ENCODE measurements around the gene CDH15.

CDH15 gene

DNA sequence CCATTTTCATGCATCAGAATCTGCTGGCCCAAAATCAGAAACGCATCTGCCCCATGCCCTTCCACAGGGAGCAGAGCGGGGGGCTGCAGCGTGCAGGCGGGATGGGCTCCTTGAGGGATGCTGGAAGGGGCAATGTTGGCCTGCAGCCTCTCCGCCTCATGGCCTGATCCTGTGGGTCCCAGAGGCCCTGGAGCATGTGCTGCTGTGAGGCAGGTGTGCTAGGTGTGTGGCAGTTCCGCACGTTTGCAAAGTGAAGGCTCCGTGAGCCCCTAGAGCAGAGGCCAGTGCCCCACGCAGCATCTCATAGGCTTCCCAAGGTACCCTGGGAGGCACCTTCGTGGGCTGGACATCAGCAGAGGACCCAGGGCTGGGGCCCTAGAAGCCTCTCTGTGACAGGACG is 36.4 kb upstream of the CDH15 start:
- H3K27me3 ChIP-seq (replicated peaks) = no peaks in the 10 kb centered on the region
- no peak overlapping the region for H3K4me3 ChIP-seq (ENCODE audit: low read depth, low read length)
- in situ Hi-C loops (cut with HindIII; ENCODE audit: low pct_ligation_motif_present, low sequenced_read_pairs) = no loop called here
- TF ChIP-seq CTCF (IDR thresholded peaks at IDR 0.05; ENCODE audit: low read depth, low read length, missing control alignments) = no peak
- no peak for DNase-seq
- H3K27ac ChIP-seq = no peak overlapping the region
- peaks cover 18% of the 10 kb centered on the region for H3K36me3 ChIP-seq (replicated peaks)

GRCh38 chr16:89135971-89136765 is 35.4 kb upstream of the CDH15 start:
- in situ Hi-C loops (cut with HindIII; ENCODE audit: low pct_ligation_motif_present, low sequenced_read_pairs) = no loop called here
- no peak for TF ChIP-seq CTCF (IDR thresholded peaks at IDR 0.05; ENCODE audit: low read depth, low read length, missing control alignments)
- Histone ChIP-seq H3K27ac (no peak overlapping the region), H3K36me3 (replicated peaks) (peaks cover 20% of the 10 kb centered on the region), H3K4me3 (ENCODE audit: low read depth, low read length) (no peak overlapping the region), H3K27me3 (replicated peaks) (no peaks in the 10 kb centered on the region)
- DNase-seq = no peak

GRCh38 chr16:89136931-89137330 is 34.6 kb upstream of the CDH15 start:
- no peak for DNase-seq
- Histone ChIP-seq H3K36me3 (replicated peaks) (peaks cover 20% of the 10 kb centered on the region), H3K27me3 (replicated peaks) (no peaks in the 10 kb centered on the region), H3K27ac (no peak overlapping the region), H3K4me3 (ENCODE audit: low read depth, low read length) (no peak overlapping the region)
- in situ Hi-C loops (cut with HindIII; ENCODE audit: low pct_ligation_motif_present, low sequenced_read_pairs) = no loop called here
- no peak for TF ChIP-seq CTCF (IDR thresholded peaks at IDR 0.05; ENCODE audit: low read depth, low read length, missing control alignments)

- peaks cover 20% of the 10 kb centered on the region for H3K36me3 ChIP-seq (replicated peaks)
- in situ Hi-C loops (cut with HindIII; ENCODE audit: low pct_ligation_motif_present, low sequenced_read_pairs) = no loop called here
- no peak overlapping the region for H3K4me3 ChIP-seq (ENCODE audit: low read depth, low read length)
- DNase-seq = no peak
- no peak overlapping the region for H3K27ac ChIP-seq
- no peak for TF ChIP-seq CTCF (IDR thresholded peaks at IDR 0.05; ENCODE audit: low read depth, low read length, missing control alignments)
- no peaks in the 10 kb centered on the region for H3K27me3 ChIP-seq (replicated peaks)
Measured at GRCh38 chr16:89137666-89138512, 33.7 kb upstream of the CDH15 start.

- DNase-seq = no peak
- H3K36me3 ChIP-seq (replicated peaks) = peaks cover 16% of the 10 kb centered on the region
- no peaks in the 10 kb centered on the region for H3K27me3 ChIP-seq (replicated peaks)
- in situ Hi-C loops (cut with HindIII; ENCODE audit: low pct_ligation_motif_present, low sequenced_read_pairs) = no loop called here
- no peak overlapping the region for H3K4me3 ChIP-seq (ENCODE audit: low read depth, low read length)
- no peak for TF ChIP-seq CTCF (IDR thresholded peaks at IDR 0.05; ENCODE audit: low read depth, low read length, missing control alignments)
- H3K27ac ChIP-seq = no peak overlapping the region
Measured at GRCh38 chr16:89138513-89138795, 33.1 kb upstream of the CDH15 start.
